HepG2 (cell line): Measurements from ENCODE around the gene ERF. TPM values are rescaled to one million over a fixed set of nuclear protein-coding genes. Genes with fewer than 3 reads are reported as not detected.
A peak's percentile ranks its signal among the peaks of the same experiment; 100 is the strongest.

Source experiments
- ESRRA ChIP-seq: sonication (generic); formaldehyde crosslinking; IDR thresholded peaks from 2 replicates; pipeline ENCODE4 v1.5.1; 2020; ENCODE audit warnings: mild to moderate bottlenecking, low read depth, missing genetic modification reagents
- MATR3 ChIP-seq: sonication (generic); formaldehyde crosslinking; IDR thresholded peaks from 2 replicates; pipeline ENCODE4 v1.4.0; 2020; ENCODE audit warnings: missing genetic modification reagents
- MEIS2 ChIP-seq: sonication (generic); formaldehyde crosslinking; IDR thresholded peaks from 2 replicates; pipeline ENCODE4 v1.9.0; 2021; ENCODE audit warnings: mild to moderate bottlenecking, missing genetic modification reagents
- NFYB ChIP-seq: sonication (generic); formaldehyde crosslinking; IDR thresholded peaks from 2 replicates; pipeline ENCODE4 v1.4.0; 2020; ENCODE audit warnings: missing genetic modification reagents
- RARG ChIP-seq: sonication (generic); formaldehyde crosslinking; IDR thresholded peaks from 2 replicates; pipeline ENCODE4 v1.4.0; 2020; ENCODE audit warnings: low read depth, mild to moderate bottlenecking, missing genetic modification reagents
- TEAD2 ChIP-seq: sonication (generic); formaldehyde crosslinking; IDR thresholded peaks from 2 replicates; pipeline ENCODE4 v1.9.0; 2021; ENCODE audit warnings: missing genetic modification reagents
- ZBTB2 ChIP-seq: sonication (generic); formaldehyde crosslinking; IDR thresholded peaks from 2 replicates; pipeline ENCODE4 v1.8.0; 2022; ENCODE audit warnings: low read depth, missing genetic modification reagents
- ZNF362 ChIP-seq: sonication (generic); formaldehyde crosslinking; IDR thresholded peaks from 2 replicates; pipeline ENCODE4 v1.4.0; 2020; ENCODE audit warnings: missing genetic modification reagents, mild to moderate bottlenecking, borderline replicate concordance
- ZNF597 ChIP-seq: sonication (generic); formaldehyde crosslinking; IDR thresholded peaks from 2 replicates; pipeline ENCODE4 v1.5.0; 2020; ENCODE audit warnings: missing genetic modification reagents
- polyA plus RNA-seq, 8 experiments: library from polyadenylated mRNA; depleted of rRNA in 3 of 8; stranded (reverse) in 7 of 8; unstranded in 1 of 8; fragments of >200 nt; fragmentation: Illumina TruSeq in 4 of 8; extraction: Trizol in 4 of 8; gene quantifications; 2 replicates each; pipeline versions ENCODE4 v1.2.1 to v1.2.3, GENCODE V29; 2011 to 2016; ENCODE audit warnings: low read depth in 4 of 8, missing spikeins in 1 of 8, mixed read lengths in 1 of 8; ENCODE audit not compliant: insufficient read depth in 1 of 8
- total RNA-seq, 5 experiments: library from RNA; depleted of rRNA; stranded (reverse); fragments of >200 nt; fragmentation: Illumina TruSeq; extraction: Trizol; gene quantifications; 2 replicates each; pipeline ENCODE4 v1.2.3, GENCODE V29; 2016; ENCODE audit warnings: low read depth in 1 of 5
- TF ChIP-seq, protein P1 (sequence below): sonication (generic); formaldehyde crosslinking; IDR thresholded peaks from 2 replicates; pipeline ENCODE4 v1.8.1; 2023; ENCODE audit warnings: missing genetic modification reagents, mild to moderate bottlenecking, borderline replicate concordance
- TF ChIP-seq, protein P2 (sequence below): sonication (generic); formaldehyde crosslinking; IDR thresholded peaks from 2 replicates; pipeline ENCODE4 v1.4.0; 2020; ENCODE audit warnings: missing genetic modification reagents

ERF gene
- total and polyA plus RNA-seq, 2 of the 13 experiments (the other 11 are each of a cell fraction or from before 2014, with no cell fraction given), result 67.1 to 69.9 TPM

DNA sequence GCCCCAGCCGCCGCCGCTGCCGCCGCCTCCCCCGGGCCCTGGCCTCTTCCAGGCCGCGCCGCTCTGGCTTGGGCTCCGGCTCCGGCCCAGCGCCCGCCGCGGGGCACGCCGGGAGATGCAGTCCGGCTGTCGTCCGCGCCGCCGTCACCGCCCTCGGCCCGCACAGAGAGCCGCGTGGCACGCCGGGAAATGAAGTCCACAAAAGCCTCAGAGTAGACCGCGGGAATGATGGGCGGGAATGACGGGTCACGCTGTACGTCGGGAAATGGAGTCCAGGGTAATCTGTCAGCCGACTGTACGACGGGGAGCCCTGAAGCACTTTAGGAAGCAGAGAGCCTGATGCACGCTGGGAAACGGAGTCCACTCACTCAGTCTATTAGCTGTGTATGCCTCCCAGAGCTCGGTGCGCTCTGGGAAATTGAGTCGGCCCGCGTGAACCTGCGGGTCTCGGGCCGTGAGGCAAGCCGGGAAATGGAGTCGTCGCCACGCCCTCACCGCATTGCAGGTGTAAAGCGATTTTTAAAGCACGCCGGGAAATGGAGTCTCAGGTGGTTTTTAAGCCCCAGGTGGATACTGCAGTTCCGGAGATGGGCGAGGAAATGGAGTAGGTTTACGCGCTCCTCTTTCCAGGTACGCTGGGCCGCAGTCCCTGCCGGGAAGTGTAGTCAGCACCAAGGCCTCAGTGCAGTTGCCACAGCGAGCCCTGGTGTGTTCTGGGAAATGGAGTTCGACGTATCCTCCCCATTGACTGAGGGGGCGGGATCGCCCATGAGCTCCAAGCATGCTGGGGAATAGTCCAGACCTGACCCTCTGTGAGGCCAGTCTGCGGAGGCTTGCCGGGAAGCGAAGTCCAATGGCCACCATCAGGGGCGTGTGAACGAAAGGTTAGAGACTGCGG, 12.2 kb downstream of the ERF start, which contains the start of gene GSK3A (continued):
- TF ChIP-seq ESRRA (CRISPR knock-in tag) (no peak), MEIS2 (CRISPR knock-in tag) (peak; percentile 78; the same call in 1 of the 2 replicates), TEAD2 (CRISPR knock-in tag) (no peak), ZNF362 (CRISPR knock-in tag) (no peak), NFYB (CRISPR knock-in tag) (peak; percentile 13; the same call in 1 of the 2 replicates), ZNF597 (CRISPR knock-in tag) (peak; percentile 78; the same call in 1 of the 2 replicates), MATR3 (no peak), ZBTB2 (CRISPR knock-in tag) (peak; percentile 26; the same call in 1 of the 2 replicates), RARG (CRISPR knock-in tag) (no peak)
- TF ChIP-seq, protein P1, sequence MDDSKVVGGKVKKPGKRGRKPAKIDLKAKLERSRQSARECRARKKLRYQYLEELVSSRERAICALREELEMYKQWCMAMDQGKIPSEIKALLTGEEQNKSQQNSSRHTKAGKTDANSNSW (CRISPR knock-in tag), result no peak
- TF ChIP-seq, protein P2, sequence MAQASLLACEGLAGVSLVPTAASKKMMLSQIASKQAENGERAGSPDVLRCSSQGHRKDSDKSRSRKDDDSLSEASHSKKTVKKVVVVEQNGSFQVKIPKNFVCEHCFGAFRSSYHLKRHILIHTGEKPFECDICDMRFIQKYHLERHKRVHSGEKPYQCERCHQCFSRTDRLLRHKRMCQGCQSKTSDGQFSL, result no peak
